AG09309 (cell line): ENCODE results near the gene SDK2.

Source experiments
- DNase-seq: peaks from one replicate; pipeline ENCODE4 v3.0.0-alpha.2; 2010; ENCODE audit warnings: low read depth
- H3K4me3 ChIP-seq: 2 replicates; pipeline ENCODE4 v1.5.1; 2011; ENCODE audit warnings: mild to moderate bottlenecking, low read depth, low read length, moderate library complexity; ENCODE audit not compliant: control insufficient read depth
- CTCF ChIP-seq: IDR thresholded peaks from 2 replicates; pipeline ENCODE4 v1.5.1; 2011; ENCODE audit warnings: mild to moderate bottlenecking, low read depth, low read length, inconsistent platforms; ENCODE audit not compliant: insufficient read depth, control insufficient read depth; ENCODE audit errors: missing control alignments

The SDK2 gene

GRCh38 chr17:73389411-73389810, 254.8 kb downstream of the SDK2 start:
- DNase-seq, result no peak
- no peak for TF ChIP-seq CTCF
- H3K4me3 ChIP-seq, result no peak overlapping the region

- H3K4me3 ChIP-seq, result no peak overlapping the region
- no peak for TF ChIP-seq CTCF
- no peak for DNase-seq
Observed at GRCh38 chr17:73388578-73388905, 255.7 kb downstream of the SDK2 start.

- no peak overlapping the region for H3K4me3 ChIP-seq
- no peak for DNase-seq
- no peak for TF ChIP-seq CTCF
Observed at GRCh38 chr17:73387746-73388577, 256.3 kb downstream of the SDK2 start.

- TF ChIP-seq CTCF, result no peak
- no peak for DNase-seq
- no peak overlapping the region for H3K4me3 ChIP-seq
Observed at GRCh38 chr17:73386561-73386960, 257.7 kb downstream of the SDK2 start.

GRCh38 chr17:73384926-73385325, 259.3 kb downstream of the SDK2 start:
- TF ChIP-seq CTCF, result no peak
- no peak for DNase-seq
- no peak overlapping the region for H3K4me3 ChIP-seq

- DNase-seq, result no peak
- no peak overlapping the region for H3K4me3 ChIP-seq
- no peak for TF ChIP-seq CTCF
Observed at GRCh38 chr17:73380439-73381106, 263.7 kb downstream of the SDK2 start.
